HG03565 (cell line): ENCODE data around the gene HHAT.

Experiments used
- ATAC-seq: cut with Tn5 transposase; IDR thresholded peaks from one replicate; pipeline ENCODE4 v1.9.1; 2021; ENCODE audit warnings: mild to moderate bottlenecking, moderate library complexity; ENCODE audit not compliant: unreplicated experiment

Gene HHAT

GRCh38 chr1:210531475-210532222 lies 202.9 kb downstream of the HHAT start:
- no peak for ATAC-seq

- no peak for ATAC-seq
These were observed 203.5 kb downstream of the HHAT start for GRCh38 chr1:210532223-210532598.

- no peak for ATAC-seq
These were observed 207.1 kb downstream of the HHAT start for GRCh38 chr1:210535761-210536160.

GRCh38 chr1:210536254-210536961 lies 207.7 kb downstream of the HHAT start:
- ATAC-seq: no peak

- no peak for ATAC-seq
These were observed 211.6 kb downstream of the HHAT start for GRCh38 chr1:210540288-210540687.

- ATAC-seq: no peak
These were observed 213.1 kb downstream of the HHAT start for GRCh38 chr1:210541680-210542358.

- ATAC-seq: no peak
These were observed 223.2 kb downstream of the HHAT start for GRCh38 chr1:210551899-210552298.

GRCh38 chr1:210553711-210554110 lies 225.0 kb downstream of the HHAT start:
- no peak for ATAC-seq

- ATAC-seq: no peak
These were observed 225.7 kb downstream of the HHAT start for GRCh38 chr1:210554382-210554781.

GRCh38 chr1:210556475-210556874 lies 227.8 kb downstream of the HHAT start:
- ATAC-seq: no peak

- no peak for ATAC-seq
These were observed 228.8 kb downstream of the HHAT start for GRCh38 chr1:210557426-210558077.

GRCh38 chr1:210558302-210558701 lies 229.6 kb downstream of the HHAT start:
- no peak for ATAC-seq

- ATAC-seq: no peak
These were observed 236.6 kb downstream of the HHAT start for GRCh38 chr1:210565306-210565705.

GRCh38 chr1:210568631-210569030 lies 239.9 kb downstream of the HHAT start:
- no peak for ATAC-seq

GRCh38 chr1:210570116-210570515 lies 241.4 kb downstream of the HHAT start:
- ATAC-seq: no peak

- no peak for ATAC-seq
These were observed 242.9 kb downstream of the HHAT start for GRCh38 chr1:210571356-210572284.

- ATAC-seq: no peak
These were observed 244.4 kb downstream of the HHAT start for GRCh38 chr1:210573141-210573540.

- ATAC-seq: no peak
These were observed 253.7 kb downstream of the HHAT start for GRCh38 chr1:210582205-210582970.

GRCh38 chr1:210584439-210585113 lies 255.9 kb downstream of the HHAT start:
- peak; percentile 80 for ATAC-seq
